Measurements from ENCODE around the gene AJM1. TPM values are rescaled to one million over a fixed set of nuclear protein-coding genes. Genes with fewer than 3 reads are reported as not detected.
A peak's percentile ranks its signal among the peaks of the same experiment; 100 is the strongest.

AJM1 gene
- total and polyA plus RNA-seq, 7 donors: 1.3 to 4.9 (median 2.0) TPM

DNA sequence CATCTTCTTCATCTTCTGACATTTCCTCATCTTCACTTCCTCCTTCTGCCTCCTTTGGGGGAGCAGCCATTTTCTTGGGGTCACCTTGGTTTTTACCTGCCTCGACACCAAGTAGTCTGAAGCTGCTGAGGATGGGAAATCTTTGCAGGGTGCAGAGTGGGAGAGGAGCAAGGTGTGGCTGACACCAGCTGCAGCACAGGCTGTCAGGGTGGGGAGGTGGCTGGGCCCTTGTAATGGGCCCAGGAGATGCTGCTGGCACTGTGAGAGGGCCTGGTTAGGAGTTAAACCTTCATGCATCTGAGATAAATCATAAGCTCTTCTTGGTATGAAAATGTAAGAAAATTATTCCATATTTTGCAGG lies 26.9 kb upstream of the AJM1 start:
- no peak for ATAC-seq
- H3K4me1 ChIP-seq: peaks cover 7% of the 10 kb centered on the region
- H3K27me3 ChIP-seq (ENCODE audit: insufficient read depth in 3 of 3, low read length in 2 of 3): no peaks in the 10 kb centered on the region
- WGBS, 3 donors: 0 to 28% (median 0%) methylated on average over 1 of the region's 1 CpG
- H3K27ac ChIP-seq: no peak overlapping the region
- H3K36me3 ChIP-seq (ENCODE audit: insufficient read depth in 1 of 2, low read depth in 1 of 2): peaks cover 0 to 33% of the 10 kb centered on the region in 2 donors
- H3K9me3 ChIP-seq: no peaks in the 10 kb centered on the region
- DNase-seq: no peak
- intact Hi-C loops (cut with DNase I): no loop called here
- no peak overlapping the region for H3K4me3 ChIP-seq
- TF ChIP-seq CTCF (IDR thresholded peaks at IDR 0.05): no peak

- no peak for DNase-seq
- ATAC-seq: peak in 1 of 4 donors; percentile 22
- 51 to 68% (median 60%) methylated on average over 70 to 83 of the region's 83 CpGs for WGBS, 3 donors
These were observed 21.1 kb upstream of the AJM1 start for GRCh38 chr9:136820971-136821825.

GRCh38 chr9:136821826-136822544 lies 20.3 kb upstream of the AJM1 start:
- H3K27ac ChIP-seq: no peak overlapping the region
- H3K36me3 ChIP-seq (ENCODE audit: insufficient read depth in 1 of 2, low read depth in 1 of 2): peaks cover 0 to 50% of the 10 kb centered on the region in 2 donors
- intact Hi-C loops (cut with DNase I): no loop called here
- TF ChIP-seq CTCF (IDR thresholded peaks at IDR 0.05): no peak
- H3K4me3 ChIP-seq: peak overlapping the region; percentile 46
- no peaks in the 10 kb centered on the region for H3K9me3 ChIP-seq
- WGBS, 3 donors: 81 to 85% (median 82%) methylated on average over 37 to 42 of the region's 42 CpGs
- DNase-seq (no peak), ATAC-seq (no peak)
- H3K27me3 ChIP-seq (ENCODE audit: insufficient read depth in 3 of 3, low read length in 2 of 3): no peaks in the 10 kb centered on the region
- no peaks in the 10 kb centered on the region for H3K4me1 ChIP-seq

More at GRCh38 chr9:136820971-136821825, 21.1 kb upstream of the AJM1 start:
- H3K9me3 ChIP-seq: no peaks in the 10 kb centered on the region
- no peak overlapping the region for H3K27ac ChIP-seq
- H3K27me3 ChIP-seq (ENCODE audit: insufficient read depth in 3 of 3, low read length in 2 of 3): no peaks in the 10 kb centered on the region
- H3K4me3 ChIP-seq: peak overlapping the region; percentile 46
- intact Hi-C loops (cut with DNase I): no loop called here
- no peak for TF ChIP-seq CTCF (IDR thresholded peaks at IDR 0.05)
- no peaks in the 10 kb centered on the region for H3K4me1 ChIP-seq
- peaks cover 0 to 44% of the 10 kb centered on the region in 2 donors for H3K36me3 ChIP-seq (ENCODE audit: insufficient read depth in 1 of 2, low read depth in 1 of 2)

GRCh38 chr9:136823136-136824046 lies 18.9 kb upstream of the AJM1 start:
- WGBS, 3 donors: 84 to 86% (median 86%) methylated on average over 30 of the region's 30 CpGs
- Histone ChIP-seq H3K4me3 (no peak overlapping the region), H3K9me3 (no peaks in the 10 kb centered on the region), H3K4me1 (no peaks in the 10 kb centered on the region), H3K27ac (no peak overlapping the region), H3K36me3 (ENCODE audit: insufficient read depth in 1 of 2, low read depth in 1 of 2) (peaks cover 0 to 55% of the 10 kb centered on the region in 2 donors), H3K27me3 (ENCODE audit: insufficient read depth in 3 of 3, low read length in 2 of 3) (no peaks in the 10 kb centered on the region)
- DNase-seq (no peak), ATAC-seq (no peak)
- intact Hi-C loops (cut with DNase I): no loop called here
- TF ChIP-seq CTCF (IDR thresholded peaks at IDR 0.05): no peak
